ENCODE measurements around the gene GABBR2. TPM values are rescaled to one million over a fixed set of nuclear protein-coding genes. Genes with fewer than 3 reads are reported as not detected.

The GABBR2 gene
- total RNA-seq, 2 donors from 2014 or later: not detected

GRCh38 chr9:98506422-98507054, 202.2 kb downstream of the GABBR2 start:
- Histone ChIP-seq H3K36me3 (replicated peaks in 1 of 2; ENCODE audit: insufficient read depth in 1 of 2, low read depth in 2 of 2) (no peaks in the 10 kb centered on the region), H3K27me3 (no peaks in the 10 kb centered on the region), H3K9me3 (no peaks in the 10 kb centered on the region), H3K4me1 (no peaks in the 10 kb centered on the region), H3K4me3 (no peak overlapping the region), H3K27ac (no peak overlapping the region)
- intact Hi-C loops (cut with DNase I): no loop called here
- WGBS, 2 donors: 87 to 92% methylated on average over 2 to 6 of the region's 6 CpGs
- ATAC-seq (no peak), DNase-seq (no peak)
- no peak for TF ChIP-seq POLR2A (IDR thresholded peaks at IDR 0.05)
- no peak for TF ChIP-seq CTCF (IDR thresholded peaks at IDR 0.05)

GRCh38 chr9:98504298-98505282, 204.1 kb downstream of the GABBR2 start:
- Histone ChIP-seq H3K27me3 (no peaks in the 10 kb centered on the region), H3K4me1 (no peaks in the 10 kb centered on the region), H3K27ac (no peak overlapping the region), H3K9me3 (no peaks in the 10 kb centered on the region), H3K4me3 (no peak overlapping the region), H3K36me3 (replicated peaks in 1 of 2; ENCODE audit: insufficient read depth in 1 of 2, low read depth in 2 of 2) (no peaks in the 10 kb centered on the region)
- TF ChIP-seq CTCF (IDR thresholded peaks at IDR 0.05) (no peak), POLR2A (IDR thresholded peaks at IDR 0.05) (no peak)
- WGBS, 2 donors: 69 to 77% methylated on average over 9 of the region's 9 CpGs
- ATAC-seq: no peak
- intact Hi-C loops (cut with DNase I): no loop called here
- DNase-seq: no peak

GRCh38 chr9:98503867-98504266, 204.9 kb downstream of the GABBR2 start:
- DNase-seq: no peak
- no peaks in the 10 kb centered on the region for H3K36me3 ChIP-seq (replicated peaks in 1 of 2; ENCODE audit: insufficient read depth in 1 of 2, low read depth in 2 of 2)
- intact Hi-C loops (cut with DNase I): no loop called here
- no peaks in the 10 kb centered on the region for H3K9me3 ChIP-seq
- TF ChIP-seq POLR2A (IDR thresholded peaks at IDR 0.05) (no peak), CTCF (IDR thresholded peaks at IDR 0.05) (no peak)
- no peak overlapping the region for H3K27ac ChIP-seq
- no peaks in the 10 kb centered on the region for H3K4me1 ChIP-seq
- no peak for ATAC-seq
- no peaks in the 10 kb centered on the region for H3K27me3 ChIP-seq
- 59 to 64% methylated on average over 2 of the region's 2 CpGs for WGBS, 2 donors
- H3K4me3 ChIP-seq: no peak overlapping the region

- no peak for DNase-seq
- 71 to 74% methylated on average over 5 of the region's 5 CpGs for WGBS, 2 donors
- no peak for ATAC-seq
- Histone ChIP-seq H3K36me3 (replicated peaks in 1 of 2; ENCODE audit: insufficient read depth in 1 of 2, low read depth in 2 of 2) (no peaks in the 10 kb centered on the region), H3K4me3 (no peak overlapping the region), H3K4me1 (no peaks in the 10 kb centered on the region), H3K27me3 (no peaks in the 10 kb centered on the region), H3K9me3 (no peaks in the 10 kb centered on the region), H3K27ac (no peak overlapping the region)
- TF ChIP-seq POLR2A (IDR thresholded peaks at IDR 0.05) (no peak), CTCF (IDR thresholded peaks at IDR 0.05) (no peak)
- intact Hi-C loops (cut with DNase I): no loop called here
Measured at GRCh38 chr9:98502976-98503325, 205.8 kb downstream of the GABBR2 start.
